ENCODE results near the gene CYTIP. TPM values are rescaled to one million over a fixed set of nuclear protein-coding genes. Genes with fewer than 3 reads are reported as not detected.
A peak's percentile ranks its signal among the peaks of the same experiment; 100 is the strongest.

The CYTIP gene
- total and polyA plus RNA-seq, 2 of the 4 experiments (the other 2 are of a cell fraction), result not detected

DNA sequence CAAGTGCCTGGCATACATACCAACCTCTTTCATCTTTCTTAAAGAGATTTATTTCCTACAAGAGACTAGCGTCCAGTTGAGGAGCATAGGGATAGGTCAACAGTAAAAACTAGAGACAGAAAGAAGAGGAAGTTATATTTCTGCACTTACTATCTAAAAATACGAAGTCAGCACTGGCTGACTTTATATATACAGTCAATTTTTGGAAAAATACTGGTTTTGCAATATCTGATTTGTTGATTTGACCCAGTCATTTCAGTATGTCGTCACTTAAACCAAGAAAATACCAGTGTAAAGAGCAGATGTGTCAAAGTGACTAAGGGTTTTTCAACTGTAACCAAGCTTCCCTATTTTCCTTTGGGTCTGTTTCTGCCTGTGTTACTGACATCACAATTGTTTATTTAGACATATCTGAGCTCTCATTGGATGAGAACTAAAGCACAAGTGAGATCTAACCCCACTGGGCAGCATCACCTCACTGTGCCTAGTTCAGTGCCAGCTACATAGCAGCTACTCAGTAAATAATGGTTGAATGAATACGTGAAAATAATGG lies 23.0 kb downstream of the CYTIP start:
- Histone ChIP-seq H2AK9ac (replicated peaks; ENCODE audit: low read depth, low read length, poor library complexity) (no peak overlapping the region), H4K20me1 (ENCODE audit: insufficient read depth, low read length) (no peaks in the 10 kb centered on the region), H3K18ac (ENCODE audit: low read depth, low read length) (no peak overlapping the region), H3K9me1 (ENCODE audit: insufficient read depth, low read length) (no peaks in the 10 kb centered on the region), H3K9ac (ENCODE audit: low read depth, low read length) (no peak overlapping the region), H2BK20ac (ENCODE audit: low read depth, low read length) (no peak overlapping the region), H4K5ac (ENCODE audit: low read depth, low read length) (no peak overlapping the region), H3K4me1 (ENCODE audit: control insufficient read depth, insufficient read depth, low read length) (no peaks in the 10 kb centered on the region), H3K27me3 (ENCODE audit: control insufficient read depth, insufficient read depth, low read length) (no peaks in the 10 kb centered on the region), H4K91ac (ENCODE audit: insufficient read depth, low read depth, low read length) (no peak overlapping the region), H3K79me1 (ENCODE audit: low read depth in 1 of 2, low read length in 2 of 2) (no peaks in the 10 kb centered on the region), H4K8ac (ENCODE audit: low read depth in 2 of 2, low read length in 2 of 2) (no peak overlapping the region), H3K4ac (ENCODE audit: low read depth, low read length) (no peak overlapping the region), H3K56ac (ENCODE audit: extremely low read depth, insufficient read depth, low read length) (no peak overlapping the region), H2BK15ac (ENCODE audit: low read depth, low read length) (no peak overlapping the region), H3K23ac (ENCODE audit: low read depth, low read length) (no peak overlapping the region), H2BK5ac (ENCODE audit: low read depth, low read length, poor library complexity, severe bottlenecking) (no peak overlapping the region), H3K14ac (replicated peaks; ENCODE audit: low read depth, low read length) (no peak overlapping the region), H3K27ac (ENCODE audit: insufficient read depth, low read length) (no peak overlapping the region), H2AK5ac (ENCODE audit: low read depth, low read length) (no peak overlapping the region), H3K4me2 (ENCODE audit: low read depth, low read length) (no peak overlapping the region), H2AFZ (replicated peaks; ENCODE audit: low read length, poor library complexity) (no peak overlapping the region), H3K9me3 (ENCODE audit: control insufficient read depth, insufficient read depth, low read length) (no peaks in the 10 kb centered on the region), H3K36me3 (ENCODE audit: control insufficient read depth, insufficient read depth, low read length) (no peaks in the 10 kb centered on the region), H3K4me3 (ENCODE audit: insufficient read depth, low read depth, low read length) (no peak overlapping the region), H2BK120ac (ENCODE audit: low read depth, low read length) (no peak overlapping the region)
- DNase-seq (peak; percentile 8), ATAC-seq (ENCODE audit: low read depth) (no peak; the same call in 1 of the 2 replicates)
- in situ Hi-C loops (cut with MboI; ENCODE audit: low sequenced_read_pairs) (no loop called here), intact Hi-C loops (cut with micrococcal nuclease) (no loop called here), dilution Hi-C loops (cut with HindIII; ENCODE audit: low sequenced_read_pairs, unreplicated experiment) (no loop called here)
- CTCF ChIA-PET, result no interaction called here
- no CpG with 5 or more reads among the region's 4 CpGs for WGBS, 2 experiments (ENCODE audit: extremely low coverage in 2 of 2, insufficient read length in 1 of 2)
- no TSS peak for BruUV-seq (replicated peaks)
- POLR2A ChIA-PET (ENCODE audit: unreplicated experiment), result no interaction called here
- no peak for TF ChIP-seq MAZ (IDR thresholded peaks at IDR 0.05; ENCODE audit: borderline replicate concordance, low read depth, low read length)
- TF ChIP-seq MAFK (IDR thresholded peaks at IDR 0.05; ENCODE audit: low read depth, low read length), result no peak
- TF ChIP-seq RFX5 (IDR thresholded peaks at IDR 0.05; ENCODE audit: low read depth, low read length), result no peak
- TF ChIP-seq NFE2L2 (IDR thresholded peaks at IDR 0.05; ENCODE audit: low read depth, low read length), result no peak
- TF ChIP-seq SMC3 (IDR thresholded peaks at IDR 0.05; ENCODE audit: low read depth, low read length), result no peak
- TF ChIP-seq, protein P1, sequence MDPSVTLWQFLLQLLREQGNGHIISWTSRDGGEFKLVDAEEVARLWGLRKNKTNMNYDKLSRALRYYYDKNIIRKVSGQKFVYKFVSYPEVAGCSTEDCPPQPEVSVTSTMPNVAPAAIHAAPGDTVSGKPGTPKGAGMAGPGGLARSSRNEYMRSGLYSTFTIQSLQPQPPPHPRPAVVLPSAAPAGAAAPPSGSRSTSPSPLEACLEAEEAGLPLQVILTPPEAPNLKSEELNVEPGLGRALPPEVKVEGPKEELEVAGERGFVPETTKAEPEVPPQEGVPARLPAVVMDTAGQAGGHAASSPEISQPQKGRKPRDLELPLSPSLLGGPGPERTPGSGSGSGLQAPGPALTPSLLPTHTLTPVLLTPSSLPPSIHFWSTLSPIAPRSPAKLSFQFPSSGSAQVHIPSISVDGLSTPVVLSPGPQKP (IDR thresholded peaks at IDR 0.05; ENCODE audit: borderline replicate concordance, low read depth, low read length), result no peak
- TF ChIP-seq, protein P2, sequence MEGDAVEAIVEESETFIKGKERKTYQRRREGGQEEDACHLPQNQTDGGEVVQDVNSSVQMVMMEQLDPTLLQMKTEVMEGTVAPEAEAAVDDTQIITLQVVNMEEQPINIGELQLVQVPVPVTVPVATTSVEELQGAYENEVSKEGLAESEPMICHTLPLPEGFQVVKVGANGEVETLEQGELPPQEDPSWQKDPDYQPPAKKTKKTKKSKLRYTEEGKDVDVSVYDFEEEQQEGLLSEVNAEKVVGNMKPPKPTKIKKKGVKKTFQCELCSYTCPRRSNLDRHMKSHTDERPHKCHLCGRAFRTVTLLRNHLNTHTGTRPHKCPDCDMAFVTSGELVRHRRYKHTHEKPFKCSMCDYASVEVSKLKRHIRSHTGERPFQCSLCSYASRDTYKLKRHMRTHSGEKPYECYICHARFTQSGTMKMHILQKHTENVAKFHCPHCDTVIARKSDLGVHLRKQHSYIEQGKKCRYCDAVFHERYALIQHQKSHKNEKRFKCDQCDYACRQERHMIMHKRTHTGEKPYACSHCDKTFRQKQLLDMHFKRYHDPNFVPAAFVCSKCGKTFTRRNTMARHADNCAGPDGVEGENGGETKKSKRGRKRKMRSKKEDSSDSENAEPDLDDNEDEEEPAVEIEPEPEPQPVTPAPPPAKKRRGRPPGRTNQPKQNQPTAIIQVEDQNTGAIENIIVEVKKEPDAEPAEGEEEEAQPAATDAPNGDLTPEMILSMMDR (conservative IDR thresholded peaks at IDR 0.05; ENCODE audit: low read depth, low read length), result no peak
- TF ChIP-seq POLR2A (IDR thresholded peaks at IDR 0.05; ENCODE audit: low read depth, low read length), result no peak
- no peak for TF ChIP-seq CEBPB (IDR thresholded peaks at IDR 0.05; ENCODE audit: low read depth, low read length)
- TF ChIP-seq RAD21 (IDR thresholded peaks at IDR 0.05; ENCODE audit: low read length), result no peak
- TF ChIP-seq FOS (IDR thresholded peaks at IDR 0.05; ENCODE audit: low read depth, low read length), result no peak
- TF ChIP-seq CHD1 (IDR thresholded peaks at IDR 0.05; ENCODE audit: low read depth, low read length), result no peak
- TF ChIP-seq MXI1 (IDR thresholded peaks at IDR 0.05; ENCODE audit: borderline replicate concordance, low read depth, low read length), result no peak
- no peak for TF ChIP-seq BHLHE40 (IDR thresholded peaks at IDR 0.05; ENCODE audit: low read depth, low read length)
